ENCODE data around the gene KBTBD12.

The KBTBD12 gene

DNA sequence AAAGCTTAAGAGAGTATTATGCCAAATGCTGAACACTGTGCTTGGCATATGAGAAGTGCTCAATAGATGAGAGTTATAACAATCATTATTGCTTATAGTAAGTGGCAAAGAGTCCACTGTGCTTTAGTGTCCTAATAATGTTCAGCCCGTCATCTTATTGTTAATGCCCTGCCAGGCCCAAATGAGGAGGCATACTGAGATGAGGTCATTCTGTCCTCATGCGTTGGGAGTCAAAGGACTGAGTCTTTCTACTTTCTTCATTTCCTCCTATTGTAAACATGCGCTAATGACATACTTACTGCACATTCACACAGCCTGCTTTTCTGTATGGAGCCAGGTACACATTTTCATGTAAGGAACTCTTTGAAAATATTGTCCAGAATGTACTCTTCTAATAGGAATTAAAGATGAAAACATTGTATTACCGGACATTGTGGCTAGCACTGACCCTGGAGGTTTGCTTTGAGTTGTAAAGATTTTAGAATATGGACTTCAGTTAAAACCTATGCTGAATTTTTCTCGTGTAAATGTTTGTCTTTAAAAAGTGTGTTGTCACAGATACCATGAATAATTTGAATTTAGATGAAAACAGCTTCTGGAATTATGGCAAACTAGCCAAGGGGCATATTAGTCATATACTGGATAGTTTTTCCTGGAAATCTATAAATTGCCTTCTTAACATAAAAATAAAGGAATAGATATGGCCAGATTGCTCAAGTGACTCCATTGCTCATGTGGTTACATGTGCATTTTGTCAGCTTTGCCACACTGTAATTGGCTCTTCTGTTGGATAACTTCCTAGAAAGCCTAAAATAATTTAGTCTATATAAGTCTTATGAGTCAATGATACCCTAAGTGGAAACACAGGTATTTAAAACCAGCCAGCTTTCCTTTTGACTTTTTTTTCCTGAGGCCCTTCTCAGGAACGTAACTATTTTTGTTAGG, 38.3 kb downstream of the KBTBD12 start:
- DNase-seq (ENCODE audit: low spot score), result no peak

DNA sequence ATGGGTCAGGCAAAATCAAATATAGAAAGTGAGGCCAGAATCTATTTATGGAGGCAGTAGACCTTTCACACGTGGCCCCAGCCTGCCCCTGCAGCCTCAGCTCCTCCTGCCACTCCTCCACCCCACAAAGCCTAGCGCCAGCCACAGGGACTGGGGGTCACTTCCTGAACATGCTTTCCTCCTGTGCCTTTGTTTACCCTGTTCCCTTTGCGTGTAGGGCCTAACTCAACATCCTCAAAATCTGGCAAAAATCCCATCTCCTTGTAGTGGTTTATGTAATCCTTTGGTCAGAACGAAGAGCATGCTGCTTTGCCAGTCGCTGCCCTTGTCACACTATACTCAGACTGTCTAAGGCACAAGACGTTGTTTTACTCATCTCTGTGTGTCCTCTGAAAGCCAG, 39.6 kb downstream of the KBTBD12 start:
- DNase-seq (ENCODE audit: low spot score), result no peak

DNA sequence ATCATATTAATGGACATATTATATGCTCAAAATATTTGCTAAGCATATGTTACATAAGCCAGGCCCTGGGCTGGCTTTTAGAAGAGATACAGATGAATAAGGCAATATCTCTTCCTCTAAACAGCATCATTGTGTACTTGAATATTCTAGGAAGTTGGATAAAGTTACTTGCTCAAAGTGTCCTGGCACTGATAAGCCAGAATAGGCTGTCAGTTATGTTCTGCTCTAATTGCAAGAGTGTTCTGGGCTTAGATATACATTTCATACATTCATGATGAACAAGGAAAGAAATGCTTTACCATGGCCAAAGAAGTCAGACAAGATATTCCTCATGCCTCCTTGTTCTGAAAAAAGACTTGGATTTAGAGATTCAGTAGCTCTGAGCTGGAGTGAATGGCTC, 40.7 kb downstream of the KBTBD12 start:
- DNase-seq (ENCODE audit: low spot score), result no peak

DNA sequence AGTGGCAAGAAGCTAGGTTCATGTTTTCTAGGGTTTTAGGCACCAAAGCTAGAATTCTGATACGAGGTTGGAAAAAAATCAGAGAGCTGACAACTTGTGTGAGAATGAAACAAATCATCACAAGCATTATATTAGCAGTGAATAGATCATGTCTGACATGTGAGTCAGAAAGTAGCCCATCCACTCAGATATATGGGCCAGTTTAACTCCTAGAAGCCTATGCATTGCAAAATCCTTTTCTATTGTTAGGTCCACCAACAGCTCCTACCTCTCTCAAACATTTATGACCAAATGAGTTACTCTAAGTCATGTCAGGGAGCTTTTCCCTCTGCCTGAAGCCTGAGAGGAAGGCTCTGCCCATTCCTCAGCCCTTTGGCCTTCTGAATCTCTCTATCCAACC, 44.0 kb downstream of the KBTBD12 start:
- DNase-seq (ENCODE audit: low spot score), result no peak

DNA sequence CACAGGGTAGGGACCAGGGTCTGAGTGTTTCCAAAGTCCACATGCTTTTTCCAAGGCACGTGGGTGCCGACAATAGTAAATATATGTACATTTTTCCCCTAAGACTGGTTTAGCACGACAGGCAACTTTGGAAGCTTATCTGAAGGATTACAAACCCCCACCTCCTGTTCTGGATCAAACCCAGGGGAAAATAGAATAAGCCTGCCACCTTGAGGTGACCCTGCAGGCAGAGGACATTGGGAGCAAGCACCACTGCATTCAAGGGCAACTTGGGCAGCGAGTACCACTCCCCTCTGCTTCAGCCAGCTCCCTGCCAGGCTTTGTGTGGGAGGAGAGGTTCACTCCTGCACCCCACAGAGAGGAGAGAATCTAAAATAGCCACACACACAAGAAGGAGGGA, 44.8 kb downstream of the KBTBD12 start:
- no peak for DNase-seq (ENCODE audit: low spot score)

DNA sequence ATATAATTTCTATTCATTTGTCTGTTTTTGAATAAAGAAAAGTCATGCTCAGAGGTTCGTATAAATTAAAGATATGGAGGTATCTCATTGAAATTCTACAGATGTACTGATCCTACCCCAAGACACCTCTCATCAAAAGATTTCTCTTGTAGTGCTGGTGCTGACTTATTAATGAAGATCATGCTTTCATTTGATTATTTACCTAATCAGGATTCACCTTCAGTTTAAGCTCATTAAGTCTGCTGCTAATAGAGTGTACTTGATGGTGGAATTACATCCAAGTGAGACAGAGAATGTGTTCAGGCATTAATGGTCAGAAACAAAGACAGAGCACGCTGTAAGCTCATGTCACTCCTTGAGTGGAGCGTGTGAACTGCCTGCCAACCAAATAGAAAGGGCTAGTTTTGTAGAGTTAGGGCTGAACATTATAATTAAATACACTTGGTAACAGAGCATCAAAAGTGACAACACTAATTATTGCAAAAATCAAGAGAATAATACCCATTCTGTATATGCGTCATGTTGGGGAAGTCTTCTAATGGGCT, 45.5 kb downstream of the KBTBD12 start:
- DNase-seq (ENCODE audit: low spot score), result no peak

DNA sequence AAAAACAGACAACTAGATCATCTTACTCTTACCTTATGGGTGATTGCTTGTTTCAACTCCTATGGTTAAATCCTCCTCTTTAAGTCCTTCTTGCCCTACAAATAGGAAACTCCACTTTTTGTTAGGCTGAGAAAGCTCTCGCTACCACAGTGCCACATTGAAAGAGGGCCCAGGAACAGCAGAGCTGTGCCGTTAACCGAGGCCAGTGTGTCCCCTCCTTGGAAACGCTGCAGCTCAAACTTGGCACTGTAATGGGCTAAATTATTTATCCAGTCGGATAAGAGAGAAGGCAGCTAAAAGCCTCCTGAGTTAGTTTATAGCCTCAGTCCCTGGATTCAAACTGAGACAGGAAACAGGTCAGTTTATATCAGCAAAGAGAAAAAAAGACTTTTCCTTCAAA, 46.1 kb downstream of the KBTBD12 start:
- no peak for DNase-seq (ENCODE audit: low spot score)

DNA sequence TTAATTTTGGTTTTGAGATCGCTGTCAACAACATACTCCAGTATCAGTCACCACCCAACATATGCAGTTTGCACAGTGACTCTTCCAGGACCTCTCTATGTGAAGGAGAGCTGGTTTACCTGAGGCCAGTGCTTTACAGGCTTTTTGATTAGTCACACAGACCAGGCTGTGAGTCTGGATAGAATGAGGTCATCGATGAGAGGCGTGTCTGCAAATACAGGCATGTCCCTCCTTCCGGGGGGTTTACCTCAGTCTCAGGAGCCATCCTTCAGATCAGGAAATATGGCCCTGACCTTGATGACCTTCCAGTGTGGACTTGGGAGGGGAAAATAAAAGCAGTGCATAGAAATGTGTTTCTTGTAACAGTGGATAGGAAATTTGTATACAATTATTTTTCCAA, 46.9 kb downstream of the KBTBD12 start:
- no peak for DNase-seq (ENCODE audit: low spot score)

DNA sequence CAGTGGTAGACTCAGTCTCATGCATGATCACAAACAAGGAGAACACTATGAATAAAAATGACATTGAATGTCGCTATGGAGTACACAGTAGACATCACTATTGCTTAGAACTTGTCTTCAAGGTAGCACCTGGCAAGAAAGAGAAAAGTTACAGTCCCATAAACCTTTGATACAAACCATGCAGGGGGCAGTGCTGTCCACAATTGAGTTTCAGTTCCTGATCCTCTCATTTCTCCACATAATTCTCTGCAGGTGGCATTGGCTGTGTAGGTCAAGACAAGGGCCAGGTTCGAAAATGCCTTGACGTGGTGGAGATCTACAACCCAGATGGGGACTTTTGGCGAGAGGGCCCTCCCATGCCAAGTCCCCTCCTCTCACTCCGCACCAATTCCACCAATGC, 47.9 kb downstream of the KBTBD12 start:
- no peak for DNase-seq (ENCODE audit: low spot score)

DNA sequence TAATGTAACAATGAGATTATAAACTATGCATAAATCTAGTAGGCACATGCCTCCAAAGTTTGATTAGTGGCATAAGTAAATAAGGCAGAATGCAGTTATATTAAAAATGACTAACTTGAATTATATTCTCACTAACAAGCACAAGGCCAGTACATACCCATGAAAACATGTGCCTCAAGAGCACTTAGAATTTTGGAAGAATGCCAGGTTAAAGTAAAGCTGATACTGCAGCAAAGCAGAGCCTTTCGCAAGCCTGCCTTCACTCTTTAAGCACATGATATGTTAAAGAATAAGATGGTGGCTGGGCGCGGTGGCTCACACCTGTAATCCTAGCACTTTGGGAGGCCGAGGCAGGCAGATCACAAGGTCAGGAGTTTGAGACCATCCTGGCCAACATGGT, 49.0 kb downstream of the KBTBD12 start:
- no peak for DNase-seq (ENCODE audit: low spot score)

DNA sequence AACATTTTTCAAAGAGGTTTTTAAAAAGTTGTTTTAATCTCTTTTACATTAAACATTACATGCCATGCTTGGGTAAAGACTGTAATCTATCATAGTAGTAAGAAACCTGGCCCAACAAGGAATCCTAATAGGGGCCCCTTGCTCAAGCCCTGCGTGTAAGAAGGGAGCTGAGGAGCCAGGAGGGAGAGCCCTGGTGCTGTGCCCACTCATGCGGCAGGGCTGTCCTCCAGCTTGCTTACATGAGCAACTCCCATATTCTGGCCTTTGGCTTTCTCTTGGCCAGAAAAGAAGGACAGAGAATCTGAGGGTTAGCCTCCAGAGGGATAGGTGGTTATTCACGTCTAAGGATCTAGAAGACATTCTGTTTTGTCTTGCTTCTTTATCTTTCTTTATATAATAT, 49.8 kb downstream of the KBTBD12 start:
- no peak for DNase-seq (ENCODE audit: low spot score)

DNA sequence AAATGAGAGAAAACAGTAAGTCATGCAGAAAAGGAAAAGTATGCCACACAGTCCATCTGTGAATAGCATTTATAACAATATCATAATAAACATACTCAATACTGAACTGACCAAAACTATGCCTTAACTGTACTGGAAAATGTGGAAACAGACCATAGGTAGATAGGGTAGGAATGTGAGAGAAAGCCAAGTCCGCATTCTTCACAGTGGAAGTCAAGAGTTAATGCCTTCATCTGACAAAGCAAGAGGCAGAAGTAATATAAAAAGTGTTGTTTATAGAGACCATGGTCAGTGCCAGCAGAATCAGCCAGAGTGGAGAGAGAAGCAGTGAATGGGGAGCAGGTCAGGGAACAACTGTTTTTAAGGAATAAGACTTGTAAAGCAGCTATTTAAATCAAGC, 52.3 kb downstream of the KBTBD12 start:
- DNase-seq (ENCODE audit: low spot score), result no peak

DNA sequence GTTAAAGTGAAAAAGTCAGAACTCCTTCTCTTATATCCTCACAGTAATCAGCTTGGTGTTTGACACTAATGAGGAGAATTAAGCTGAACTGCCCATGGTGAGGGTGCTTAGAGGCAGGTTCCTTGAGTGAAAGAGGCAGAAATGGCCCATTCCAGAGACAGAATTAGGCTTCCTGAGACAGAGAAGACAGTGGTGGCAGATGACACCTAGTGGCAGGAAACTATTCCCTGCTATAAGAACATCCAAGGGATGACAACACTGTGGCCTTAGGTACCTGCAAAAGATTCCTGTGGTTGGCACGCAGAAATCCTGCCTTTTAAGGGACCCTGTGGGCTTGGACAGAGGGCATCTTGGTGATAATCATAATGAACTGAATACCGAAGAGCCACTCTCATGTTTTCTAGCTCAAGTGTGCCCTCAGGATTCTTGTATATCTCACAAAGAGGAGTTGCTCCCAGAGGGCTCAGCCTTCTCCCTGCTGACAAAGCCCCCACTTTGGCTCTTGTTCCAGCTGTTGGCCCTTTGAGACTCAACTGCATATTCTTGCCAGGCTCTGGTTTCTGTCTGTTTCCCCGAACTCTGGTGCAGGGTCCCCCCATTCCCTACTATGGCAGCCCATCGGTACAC, 56.0 kb downstream of the KBTBD12 start:
- peak; percentile 34 for DNase-seq (ENCODE audit: low spot score)

DNA sequence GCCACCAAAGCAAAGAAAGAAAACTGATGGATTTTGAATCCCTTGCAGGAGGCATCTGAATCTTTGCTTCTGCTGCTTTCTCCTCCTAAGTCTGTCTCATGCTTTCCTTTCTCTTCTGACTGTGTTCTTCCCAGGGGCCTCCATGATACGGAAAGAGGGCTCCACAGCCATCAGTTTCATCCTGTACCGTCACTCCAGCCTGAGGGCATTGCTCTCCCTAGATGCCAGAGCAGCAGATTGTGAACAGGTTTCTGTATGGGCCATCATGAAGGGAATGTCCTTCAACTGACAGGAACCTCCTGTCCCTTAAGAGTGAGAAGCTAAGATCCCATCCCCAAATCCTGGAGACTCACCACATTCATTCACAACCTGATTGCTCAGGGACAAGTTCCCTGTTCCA, 59.2 kb downstream of the KBTBD12 start:
- no peak for DNase-seq (ENCODE audit: low spot score)

DNA sequence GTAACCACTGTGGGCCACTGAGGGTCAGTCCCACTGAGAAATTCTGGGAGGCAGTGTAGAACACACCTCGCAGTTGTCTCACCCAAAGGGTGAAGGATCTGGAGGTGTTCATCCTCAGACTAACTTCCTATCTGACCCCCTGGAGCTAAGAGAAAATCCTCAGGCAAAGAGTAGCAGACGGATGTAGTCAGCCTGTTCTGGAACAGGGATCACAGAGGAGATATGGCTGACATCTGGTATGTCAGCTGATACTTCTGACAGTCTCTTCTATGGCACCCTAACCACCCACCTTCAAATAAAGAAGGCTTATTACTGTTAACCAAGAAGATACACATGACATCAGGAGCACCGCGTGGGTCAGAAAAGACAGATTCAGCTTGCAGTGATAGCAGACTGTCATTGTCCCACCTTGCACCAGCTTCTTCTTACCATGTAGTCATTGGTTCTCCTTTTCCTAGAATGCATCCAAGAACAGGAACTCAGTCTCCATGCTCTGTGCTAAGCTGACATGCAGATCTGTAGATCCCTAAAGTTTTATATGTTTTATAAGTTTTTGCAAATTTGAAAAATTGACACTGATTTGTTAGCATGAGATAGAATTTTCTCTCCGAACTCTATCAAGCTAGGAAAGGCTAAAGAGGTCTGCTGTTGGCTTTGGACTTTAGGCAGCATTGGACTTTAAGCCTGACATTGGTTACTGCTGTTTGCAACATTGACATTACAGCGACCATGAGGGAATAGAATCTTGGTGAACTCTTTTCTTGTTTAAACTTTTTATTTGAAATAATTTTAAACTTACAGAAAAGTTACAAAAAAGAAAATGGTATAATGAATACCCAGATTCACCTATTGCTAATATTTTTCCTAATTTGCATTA, 60.4 kb downstream of the KBTBD12 start:
- no peak for DNase-seq (ENCODE audit: low spot score)

DNA sequence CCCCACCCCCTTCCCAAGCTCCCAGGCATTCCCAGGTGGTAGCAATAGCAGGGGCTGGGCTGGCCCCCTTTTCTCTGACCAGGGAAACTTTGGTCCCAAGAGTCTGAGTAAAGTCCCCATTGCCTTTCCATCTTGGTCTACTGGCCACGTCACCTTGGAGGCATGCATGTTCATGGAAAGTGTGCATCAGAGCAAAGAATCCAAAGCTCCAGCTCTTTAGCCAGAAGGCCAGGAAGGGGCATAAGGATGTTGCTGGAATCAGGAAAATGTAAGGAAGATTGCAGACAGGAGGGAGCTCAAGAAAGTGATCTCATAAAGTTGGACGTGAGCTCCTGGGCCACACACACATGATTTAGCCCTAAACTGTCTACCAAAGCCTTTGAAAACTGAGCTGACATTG, 63.6 kb downstream of the KBTBD12 start:
- DNase-seq (ENCODE audit: low spot score), result no peak

DNA sequence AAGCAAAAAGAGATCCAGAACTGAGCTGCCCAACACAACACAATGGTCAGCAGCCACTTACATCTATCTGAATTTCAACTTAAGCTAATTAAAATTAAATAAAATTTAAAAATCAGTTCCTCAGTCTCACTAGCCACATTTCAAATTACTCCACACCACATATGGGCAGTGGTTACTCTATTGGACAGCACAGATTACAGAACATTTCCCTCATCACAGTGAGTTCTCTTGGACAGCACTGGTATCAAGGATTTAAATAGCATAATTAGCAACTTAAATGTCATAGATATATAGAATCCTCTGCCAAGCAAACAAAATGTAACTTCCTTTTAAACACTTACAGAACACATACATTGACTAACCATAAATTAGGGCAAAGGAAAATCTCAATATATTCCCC, 64.4 kb downstream of the KBTBD12 start:
- DNase-seq (ENCODE audit: low spot score), result no peak

DNA sequence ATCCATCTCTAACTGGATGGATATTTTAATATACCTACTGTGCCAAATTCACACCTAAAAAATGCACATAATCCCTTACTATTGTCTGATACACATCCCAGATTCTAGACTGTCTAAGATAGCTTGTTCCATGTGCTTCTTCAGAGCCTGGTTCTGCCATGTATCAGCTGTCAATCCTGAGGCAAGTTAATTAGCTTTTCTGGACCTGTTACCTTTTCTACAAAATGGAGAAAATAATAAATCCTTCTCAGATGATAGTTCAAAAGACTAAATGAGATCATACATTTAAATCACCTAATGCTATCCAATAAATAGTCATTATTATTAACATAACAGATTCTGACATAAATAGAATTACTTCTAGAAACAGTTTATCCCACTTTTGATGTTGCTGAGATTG, 66.1 kb downstream of the KBTBD12 start:
- DNase-seq (ENCODE audit: low spot score), result no peak

DNA sequence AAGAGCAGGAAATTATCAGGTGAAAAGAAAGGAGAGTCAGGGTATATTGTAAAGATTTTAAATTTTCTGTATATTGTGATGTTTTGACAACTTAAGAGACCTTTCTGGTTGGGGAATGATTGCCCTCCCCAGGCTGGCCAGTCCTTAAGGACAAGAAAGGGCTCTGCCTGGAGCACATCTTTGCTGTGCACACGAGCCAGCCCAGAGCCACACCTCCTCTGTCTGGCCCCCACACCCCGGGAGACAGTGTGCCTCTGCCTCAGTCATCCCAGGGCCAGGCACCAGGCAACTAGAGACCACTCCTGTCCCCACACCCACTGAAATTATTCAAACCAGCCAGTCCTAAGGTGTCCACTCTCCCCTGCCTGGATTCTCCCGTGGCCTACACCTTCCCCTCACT, 67.1 kb downstream of the KBTBD12 start:
- no peak for DNase-seq (ENCODE audit: low spot score)

DNA sequence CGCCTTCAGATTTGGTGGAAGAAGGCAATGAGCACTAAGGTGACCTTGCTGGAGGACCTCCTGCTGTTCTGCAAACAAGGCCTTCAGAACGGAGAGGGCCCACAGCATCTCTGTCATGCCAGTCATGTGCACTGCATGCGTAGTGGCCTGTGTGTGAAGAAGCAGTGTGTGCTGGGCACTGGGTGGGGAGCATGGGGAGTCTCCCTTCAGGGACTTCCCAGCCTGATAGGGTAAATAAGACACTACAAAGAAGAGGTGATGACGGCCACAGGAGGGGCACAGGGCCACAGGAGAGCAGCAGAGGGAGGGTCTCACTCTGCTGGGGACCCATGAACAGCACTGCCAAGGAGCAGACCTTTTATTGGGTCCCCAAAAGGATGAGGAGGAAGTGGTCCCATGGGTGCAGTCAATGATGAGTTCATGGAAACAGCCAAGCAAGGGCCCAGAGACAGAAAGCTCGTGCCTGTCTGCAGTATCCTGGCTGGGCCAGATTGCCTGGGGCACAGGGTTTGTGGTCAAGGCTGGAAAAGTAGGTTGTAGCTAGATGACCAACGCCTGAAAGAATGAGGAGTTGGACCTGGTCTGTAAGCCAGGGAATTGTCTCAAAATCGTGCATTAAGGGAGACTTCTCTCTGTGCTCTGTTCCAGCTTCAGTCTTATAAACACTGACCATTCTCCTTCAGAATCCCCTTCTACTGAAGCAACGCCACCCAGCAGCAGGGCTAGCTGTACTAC, 69.4 kb downstream of the KBTBD12 start:
- DNase-seq (ENCODE audit: low spot score), result no peak

DNA sequence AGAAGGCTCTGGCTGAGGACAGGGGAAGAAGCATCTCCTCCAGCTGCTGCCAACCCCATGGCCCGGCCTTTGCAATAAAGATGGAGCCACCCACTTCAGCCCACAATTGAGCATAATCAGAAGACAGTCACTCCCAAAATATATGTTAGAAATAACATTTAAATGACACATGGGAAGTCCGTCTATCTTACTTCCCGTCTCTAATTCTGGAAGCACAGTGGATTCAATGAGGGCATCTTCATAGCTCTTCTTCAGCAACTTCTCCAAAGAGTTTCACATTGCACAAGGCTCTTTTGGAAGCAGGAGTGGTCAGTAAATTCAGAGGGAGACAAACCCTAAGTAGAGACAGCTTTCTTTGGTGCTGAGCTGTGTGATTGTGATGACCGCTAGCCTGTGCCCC, 70.2 kb downstream of the KBTBD12 start:
- no peak for DNase-seq (ENCODE audit: low spot score)

Data from hepatic stellate cell (primary cell).